ENCODE results near the gene TSPAN17.

DNA sequence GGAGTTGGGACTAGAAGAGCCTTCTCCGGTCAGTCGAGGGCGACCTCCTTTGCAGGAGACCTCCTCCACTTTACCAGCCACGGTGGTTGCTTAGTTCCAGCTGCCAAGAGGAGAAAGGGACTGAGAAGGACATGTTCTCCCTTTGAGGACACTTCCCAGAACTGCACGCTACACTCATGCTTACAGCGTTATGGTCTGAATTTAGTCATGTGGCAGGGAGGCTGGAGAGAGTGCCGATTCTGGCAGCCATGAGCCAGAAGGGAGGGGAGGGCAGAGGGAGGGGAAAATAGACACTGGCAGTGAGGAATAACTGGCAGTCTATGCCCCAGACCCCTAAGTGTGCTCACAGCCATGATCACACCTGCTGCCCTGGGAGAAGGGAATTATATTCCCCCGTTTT, 47.8 kb downstream of the TSPAN17 start:
- TF ChIP-seq, protein P1, sequence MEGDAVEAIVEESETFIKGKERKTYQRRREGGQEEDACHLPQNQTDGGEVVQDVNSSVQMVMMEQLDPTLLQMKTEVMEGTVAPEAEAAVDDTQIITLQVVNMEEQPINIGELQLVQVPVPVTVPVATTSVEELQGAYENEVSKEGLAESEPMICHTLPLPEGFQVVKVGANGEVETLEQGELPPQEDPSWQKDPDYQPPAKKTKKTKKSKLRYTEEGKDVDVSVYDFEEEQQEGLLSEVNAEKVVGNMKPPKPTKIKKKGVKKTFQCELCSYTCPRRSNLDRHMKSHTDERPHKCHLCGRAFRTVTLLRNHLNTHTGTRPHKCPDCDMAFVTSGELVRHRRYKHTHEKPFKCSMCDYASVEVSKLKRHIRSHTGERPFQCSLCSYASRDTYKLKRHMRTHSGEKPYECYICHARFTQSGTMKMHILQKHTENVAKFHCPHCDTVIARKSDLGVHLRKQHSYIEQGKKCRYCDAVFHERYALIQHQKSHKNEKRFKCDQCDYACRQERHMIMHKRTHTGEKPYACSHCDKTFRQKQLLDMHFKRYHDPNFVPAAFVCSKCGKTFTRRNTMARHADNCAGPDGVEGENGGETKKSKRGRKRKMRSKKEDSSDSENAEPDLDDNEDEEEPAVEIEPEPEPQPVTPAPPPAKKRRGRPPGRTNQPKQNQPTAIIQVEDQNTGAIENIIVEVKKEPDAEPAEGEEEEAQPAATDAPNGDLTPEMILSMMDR (IDR thresholded peaks at IDR 0.05) = no peak
- TF ChIP-seq EP300 (IDR thresholded peaks at IDR 0.05) (no peak), POLR2A (IDR thresholded peaks at IDR 0.05) (no peak)
